ENCODE measurements around the gene AP3B1. TPM values are rescaled to one million over a fixed set of nuclear protein-coding genes. Genes with fewer than 3 reads are reported as not detected.
A peak's percentile ranks its signal among the peaks of the same experiment; 100 is the strongest.

AP3B1 gene
- polyA plus RNA-seq, 3 donors: 20.3 to 39.8 (median 24.9) TPM

GRCh38 chr5:78126536-78126935, 168.0 kb downstream of the AP3B1 start:
- WGBS (ENCODE audit: insufficient coverage): no CpG with 5 or more reads among the region's 1 CpG

GRCh38 chr5:78116167-78116566, 178.3 kb downstream of the AP3B1 start:
- DNase-seq: no peak
- Histone ChIP-seq H3K27me3 (ENCODE audit: control insufficient read depth in 2 of 2, insufficient read depth in 2 of 2, low read length in 2 of 2) (no peaks in the 10 kb centered on the region), H3K4me3 (replicated peaks in 1 of 3; ENCODE audit: low read depth in 2 of 3, low read length in 3 of 3) (no peak overlapping the region), H3K4me1 (ENCODE audit: control insufficient read depth in 1 of 2, insufficient read depth in 2 of 2, low read length in 2 of 2) (peaks cover 0 to 7% of the 10 kb centered on the region in 2 donors), H2AFZ (ENCODE audit: insufficient read depth, low read depth, low read length, poor library complexity, severe bottlenecking) (no peak overlapping the region), H3K9ac (ENCODE audit: insufficient read depth, low read length, poor library complexity, severe bottlenecking) (no peak overlapping the region), H3K36me3 (replicated peaks in 1 of 2; ENCODE audit: control insufficient read depth in 1 of 2, insufficient read depth in 2 of 2, low read length in 2 of 2) (peaks cover 30 to 79% of the 10 kb centered on the region in 2 donors), H3K4me2 (replicated peaks; ENCODE audit: extremely low read depth, low read length, poor library complexity, severe bottlenecking) (no peak overlapping the region), H4K20me1 (ENCODE audit: insufficient read depth, low read length) (peaks cover 5% of the 10 kb centered on the region), H3K9me3 (replicated peaks in 1 of 2; ENCODE audit: control insufficient read depth in 1 of 2, insufficient read depth in 1 of 2, low read length in 2 of 2) (no peaks in the 10 kb centered on the region), H3K79me2 (ENCODE audit: insufficient read depth, low read length) (no peaks in the 10 kb centered on the region), H3K27ac (ENCODE audit: low read depth in 1 of 2, low read length in 2 of 2) (no peak overlapping the region)
- Mint-ChIP-seq H3K4me3 (no peak overlapping the region), H3K4me1 (peaks cover 6% of the 10 kb centered on the region), H3K27ac (peak overlapping the region in 1 of 7 donors; percentile 19), H3K27me3 (ENCODE audit: low read depth in 3 of 3) (no peaks in the 10 kb centered on the region), H3K36me3 (peaks cover 59 to 72% of the 10 kb centered on the region in 2 donors), H3K9me3 (peaks cover 11 to 21% (median 16%) of the 10 kb centered on the region in 7 donors)
- TF ChIP-seq CTCF (IDR thresholded peaks at IDR 0.05): no peak
- intact Hi-C loops (cut with micrococcal nuclease): no loop called here
- no CpG with 5 or more reads among the region's 1 CpG for WGBS (ENCODE audit: insufficient coverage)

More at GRCh38 chr5:78126536-78126935, 168.0 kb downstream of the AP3B1 start:
- Histone ChIP-seq H3K27me3 (ENCODE audit: control insufficient read depth in 2 of 2, insufficient read depth in 2 of 2, low read length in 2 of 2) (no peaks in the 10 kb centered on the region), H3K36me3 (replicated peaks in 1 of 2; ENCODE audit: control insufficient read depth in 1 of 2, insufficient read depth in 2 of 2, low read length in 2 of 2) (peaks cover 28 to 54% of the 10 kb centered on the region in 2 donors), H2AFZ (ENCODE audit: insufficient read depth, low read depth, low read length, poor library complexity, severe bottlenecking) (no peak overlapping the region), H3K27ac (ENCODE audit: low read depth in 1 of 2, low read length in 2 of 2) (no peak overlapping the region), H3K9me3 (replicated peaks in 1 of 2; ENCODE audit: control insufficient read depth in 1 of 2, insufficient read depth in 1 of 2, low read length in 2 of 2) (peaks cover 0 to 2% of the 10 kb centered on the region in 2 donors), H4K20me1 (ENCODE audit: insufficient read depth, low read length) (no peaks in the 10 kb centered on the region), H3K9ac (ENCODE audit: insufficient read depth, low read length, poor library complexity, severe bottlenecking) (no peak overlapping the region), H3K4me1 (ENCODE audit: control insufficient read depth in 1 of 2, insufficient read depth in 2 of 2, low read length in 2 of 2) (no peaks in the 10 kb centered on the region), H3K4me2 (replicated peaks; ENCODE audit: extremely low read depth, low read length, poor library complexity, severe bottlenecking) (no peak overlapping the region), H3K79me2 (ENCODE audit: insufficient read depth, low read length) (no peaks in the 10 kb centered on the region), H3K4me3 (replicated peaks in 1 of 3; ENCODE audit: low read depth in 2 of 3, low read length in 3 of 3) (no peak overlapping the region)
- peaks cover 43 to 45% of the 10 kb centered on the region in 2 donors for H3K36me3 Mint-ChIP-seq
- intact Hi-C loops (cut with micrococcal nuclease): no loop called here
- H3K27ac Mint-ChIP-seq: no peak overlapping the region
- H3K27me3 Mint-ChIP-seq (ENCODE audit: low read depth in 3 of 3): no peaks in the 10 kb centered on the region
- TF ChIP-seq CTCF (IDR thresholded peaks at IDR 0.05): no peak
- DNase-seq: no peak
- no peak overlapping the region for H3K4me3 Mint-ChIP-seq
- H3K9me3 Mint-ChIP-seq: peaks cover 0 to 7% (median 0%) of the 10 kb centered on the region in 7 donors
- H3K4me1 Mint-ChIP-seq: no peaks in the 10 kb centered on the region
